Stimulated activated CD8-positive, alpha-beta memory T cell treated with anti-CD3 and anti-CD28 coated beads, Interleukin-12 subunit alpha, Interleukin-12 subunit beta, amount 100 ng/mL, for 4 hours (primary cell): ENCODE measurements around the gene RAB24.
"Not testable (repeated sequence)": the region's sequence is repeated elsewhere in the genome, so short reads cannot be mapped to it uniquely, and the experiment has no call there.

Experiments used
- DNase-seq: peaks from one replicate; pipeline ENCODE4 v3.0.0-alpha.2; 2020; ENCODE audit warnings: low read depth

Gene RAB24

DNA sequence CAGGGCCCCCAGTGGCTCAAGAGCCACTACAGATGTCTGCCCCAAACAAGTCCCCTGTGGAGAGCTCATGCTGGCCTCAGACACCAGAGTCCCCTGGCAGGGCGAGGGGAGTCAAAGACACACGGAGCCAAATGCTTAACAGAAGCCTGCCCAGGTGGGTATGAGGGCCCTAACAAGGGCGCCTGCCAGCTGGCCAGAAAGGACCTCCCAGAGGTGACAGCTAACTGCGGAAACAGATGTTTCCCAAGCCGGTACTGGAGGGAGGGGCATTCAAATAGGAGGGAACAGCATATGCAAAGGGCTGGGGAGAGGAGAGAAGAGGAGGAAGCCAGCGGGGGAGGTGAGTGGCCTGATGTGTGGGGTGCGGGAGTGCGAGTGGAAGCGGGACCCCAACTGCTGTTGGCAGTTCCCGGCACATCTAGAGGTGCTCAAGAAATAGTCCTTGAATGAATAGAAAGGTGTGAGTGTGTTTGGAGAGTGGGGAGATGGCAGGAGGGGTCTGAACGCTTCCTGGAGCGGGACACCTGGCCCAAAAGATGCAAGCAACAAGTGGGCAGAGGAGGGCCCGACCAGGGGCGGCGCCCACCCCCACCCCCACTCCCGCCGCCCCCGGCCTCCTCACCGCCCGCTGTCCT lies 7.4 kb upstream of the RAB24 start:
- no peak for DNase-seq

DNA sequence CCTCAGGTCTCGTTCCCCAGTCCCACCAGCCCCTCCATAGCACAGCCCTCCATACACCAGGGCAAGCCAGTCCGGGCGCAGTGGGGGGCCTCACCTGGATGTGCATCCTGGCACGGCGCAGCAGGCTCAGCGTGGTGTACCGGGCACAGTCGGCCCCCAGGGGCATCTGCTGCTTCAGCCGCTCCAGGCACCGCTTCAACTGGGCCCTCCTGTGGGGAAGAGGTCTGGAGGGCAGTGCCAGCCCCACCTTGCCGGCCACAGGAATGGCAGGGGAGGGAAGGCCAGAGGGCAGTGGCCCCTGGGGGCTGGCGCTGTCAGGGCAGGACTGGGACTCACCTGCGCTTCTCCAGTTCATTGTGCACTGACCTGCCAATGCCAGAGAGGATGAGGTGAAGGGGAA lies 6.8 kb upstream of the RAB24 start:
- DNase-seq: no peak

DNA sequence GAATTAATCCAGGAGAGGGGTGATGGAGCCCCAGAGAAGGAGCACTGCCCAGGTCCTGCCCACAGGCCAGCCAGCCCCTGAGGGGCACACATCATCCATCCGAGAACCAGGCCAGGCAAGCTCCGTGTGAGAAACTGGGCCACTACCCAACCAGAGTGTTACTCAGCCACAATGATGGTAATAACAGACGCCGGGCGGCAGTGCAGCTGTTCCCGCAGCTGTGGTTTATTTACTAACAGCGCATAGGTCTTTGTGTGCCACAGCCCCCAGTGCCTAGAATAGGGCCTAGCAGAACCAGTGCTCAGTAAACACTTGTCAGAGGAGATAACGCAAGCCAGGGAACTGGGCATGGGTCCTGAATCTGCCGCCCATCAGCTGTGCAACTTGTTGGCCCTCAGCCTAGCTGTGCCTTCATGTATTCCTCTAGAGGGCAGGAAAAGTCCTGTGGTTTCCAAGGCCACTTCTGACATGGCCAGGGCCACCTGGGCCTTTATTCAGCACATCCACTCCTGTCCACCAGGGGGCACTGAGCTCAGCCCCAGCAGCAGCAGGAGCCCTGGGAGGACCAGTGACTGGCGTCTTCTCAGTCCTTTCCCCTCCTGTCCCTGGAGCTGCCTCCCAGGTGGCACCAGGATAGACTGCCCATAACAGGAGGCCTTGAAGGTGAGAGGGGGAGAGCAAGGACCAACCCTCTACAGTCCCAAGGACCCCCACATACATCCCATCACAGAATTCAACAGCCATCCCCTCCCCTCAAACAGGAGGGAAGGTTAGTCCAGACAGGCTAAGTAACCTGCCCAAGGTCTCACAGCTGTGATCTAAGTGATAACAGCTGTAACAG lies 6.1 kb upstream of the RAB24 start:
- DNase-seq: no peak

DNA sequence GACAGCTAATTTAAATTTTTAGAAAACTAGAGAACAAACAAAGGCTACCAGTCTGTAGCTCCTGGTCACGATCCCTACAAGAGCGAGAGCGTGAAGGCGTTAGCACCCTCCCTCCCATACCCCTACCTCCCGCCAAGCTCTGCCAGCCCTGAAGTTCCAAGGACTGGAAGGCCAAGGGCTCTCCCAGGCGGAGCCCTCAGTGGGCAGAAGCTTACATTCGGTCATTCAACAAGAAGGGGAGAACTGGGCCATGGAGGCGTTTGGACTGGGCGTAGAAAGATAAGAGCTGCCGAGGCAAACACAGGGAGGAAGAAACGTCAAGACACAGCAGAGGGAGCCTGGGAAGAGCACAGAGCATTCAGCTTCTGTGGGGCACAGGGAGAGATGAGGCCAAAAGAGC lies 5.2 kb upstream of the RAB24 start:
- DNase-seq: no peak

DNA sequence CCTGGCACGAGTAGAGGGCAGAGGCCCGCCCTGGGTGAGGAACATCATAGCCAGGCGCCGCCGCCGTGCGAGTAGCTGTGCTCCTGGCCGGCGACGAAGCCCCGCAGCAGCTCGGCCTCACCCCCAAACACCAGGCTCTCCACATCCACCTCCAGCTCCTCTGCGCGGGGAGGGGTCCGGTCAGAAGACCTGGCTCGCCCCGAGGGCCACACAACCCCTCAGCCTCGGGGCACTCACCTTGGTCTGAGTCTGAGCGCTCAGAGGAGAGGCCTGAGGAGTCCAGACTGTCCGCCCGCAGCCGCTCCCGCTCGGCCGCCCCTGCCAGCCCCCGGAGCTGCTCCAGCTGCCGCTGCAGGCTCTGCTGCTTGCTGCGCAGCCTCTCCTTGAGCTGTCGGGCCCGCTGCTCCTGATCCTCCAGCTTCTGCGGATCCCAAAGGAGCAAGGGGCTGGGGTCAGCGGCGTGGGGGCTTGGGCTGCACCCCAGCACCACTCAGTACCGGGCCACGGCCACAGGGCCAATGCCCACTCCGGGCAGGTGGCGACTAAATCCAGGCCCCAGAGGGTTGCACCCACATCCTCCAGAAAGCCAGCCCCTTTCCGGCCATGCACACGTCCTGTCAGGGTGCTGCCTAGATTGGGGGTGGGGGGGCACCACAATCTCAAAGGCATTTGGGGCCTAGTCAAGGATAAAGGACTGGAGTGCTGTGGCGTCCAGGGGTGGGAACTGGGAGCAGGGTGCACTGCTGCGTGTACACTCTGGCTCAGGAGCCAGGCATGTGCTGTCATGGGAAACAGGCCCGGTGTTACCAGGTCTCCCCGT lies 4.2 kb upstream of the RAB24 start:
- DNase-seq: no peak

DNA sequence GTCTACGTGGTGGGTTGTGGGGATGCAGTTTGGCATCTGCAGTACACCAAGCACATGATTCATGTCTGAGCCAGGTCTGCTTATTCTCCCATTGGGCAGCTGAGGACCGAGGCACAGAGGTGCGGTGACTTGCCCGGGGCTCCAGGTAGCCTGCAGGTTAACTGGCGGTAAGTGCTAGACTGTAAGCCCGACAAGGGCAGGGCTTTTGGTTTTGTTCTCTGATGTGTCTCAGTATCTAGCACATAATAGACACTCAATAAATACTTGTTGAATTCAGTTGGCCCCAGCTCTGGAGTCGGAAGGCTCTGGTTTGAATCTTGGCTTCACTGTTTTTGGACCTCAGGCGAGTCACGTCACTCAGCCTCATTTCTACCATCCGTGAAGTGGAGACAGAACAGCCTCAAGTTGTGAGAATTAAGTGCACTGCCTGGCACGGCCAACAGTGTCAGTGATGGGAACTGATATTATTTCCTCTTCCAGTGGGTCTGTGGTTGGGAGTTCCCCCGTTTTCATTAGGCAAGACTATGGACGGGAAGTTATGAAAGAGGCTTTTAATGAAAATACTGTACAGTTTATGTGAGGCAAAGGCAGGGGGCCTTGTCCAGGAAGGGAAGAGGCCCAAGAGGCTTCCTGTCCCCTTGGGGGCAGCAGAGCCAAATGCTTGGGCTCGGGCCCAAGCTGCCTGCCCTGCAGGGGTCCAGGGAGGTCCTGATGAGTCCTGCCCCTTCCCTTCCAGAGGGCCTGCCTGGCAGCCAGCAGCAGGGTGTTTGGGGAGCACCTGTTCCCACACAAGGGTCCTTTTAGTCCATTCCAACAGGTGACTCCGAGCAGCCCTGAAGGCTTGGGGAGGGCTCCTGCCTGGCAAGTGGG lies 3.4 kb upstream of the RAB24 start:
- DNase-seq: no peak

DNA sequence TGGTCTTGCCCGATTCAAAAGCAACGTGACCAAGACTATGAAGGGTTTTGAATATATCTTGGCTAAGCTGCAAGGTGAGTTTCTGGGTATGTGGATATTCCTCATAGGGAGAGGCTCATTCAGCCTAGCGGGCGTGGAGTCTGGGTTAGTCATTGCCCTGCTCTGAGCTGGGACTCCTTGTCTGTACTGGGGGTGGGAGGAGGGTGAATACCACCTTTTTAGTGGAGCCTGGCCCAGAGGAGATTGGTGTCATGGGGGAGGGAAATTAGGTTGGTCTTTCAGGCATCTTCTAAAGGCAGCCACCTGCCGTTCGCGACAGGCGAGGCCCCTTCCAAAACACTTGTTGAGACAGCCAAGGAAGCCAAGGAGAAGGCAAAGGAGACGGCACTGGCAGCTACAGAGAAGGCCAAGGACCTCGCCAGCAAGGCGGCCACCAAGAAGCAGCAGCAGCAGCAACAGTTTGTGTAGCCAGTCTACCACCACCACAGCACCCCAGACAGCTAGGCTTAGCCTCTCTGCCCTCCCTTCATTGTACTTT lies 2.7 kb upstream of the RAB24 start:
- DNase-seq: not testable (repeated sequence)

DNA sequence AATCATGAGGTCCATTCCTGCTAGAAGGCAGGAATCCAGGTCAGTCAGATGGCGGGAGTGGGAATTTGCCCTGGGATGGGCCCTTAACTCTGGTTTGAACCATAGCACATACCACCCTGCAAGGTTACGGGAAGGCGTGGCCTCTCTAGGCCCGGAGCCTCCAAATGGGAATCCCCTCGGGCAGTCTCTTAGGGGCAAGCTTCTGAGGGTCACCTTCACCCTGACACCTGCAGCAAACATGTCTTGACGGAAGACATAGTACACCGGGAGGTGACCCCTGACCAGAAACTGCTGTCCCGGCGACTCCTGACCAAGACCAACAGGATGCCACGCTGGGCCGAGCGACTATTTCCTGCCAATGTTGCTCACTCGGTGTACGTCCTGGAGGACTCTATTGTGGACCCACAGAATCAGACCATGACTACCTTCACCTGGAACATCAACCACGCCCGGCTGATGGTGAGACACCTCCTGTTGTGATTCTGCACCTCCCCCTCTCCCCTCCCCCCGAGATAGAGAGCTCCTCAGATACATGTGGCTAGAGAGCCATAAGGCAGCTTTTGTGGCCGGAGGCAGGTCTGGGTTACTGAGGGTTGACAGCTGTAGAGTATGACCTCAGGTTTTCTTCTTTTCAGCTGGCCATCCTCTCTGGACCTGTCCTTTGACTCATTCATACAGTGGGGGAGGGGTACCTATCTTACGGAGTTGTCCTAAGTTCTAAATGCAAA lies 1.0 kb upstream of the RAB24 start:
- DNase-seq: no peak

DNA sequence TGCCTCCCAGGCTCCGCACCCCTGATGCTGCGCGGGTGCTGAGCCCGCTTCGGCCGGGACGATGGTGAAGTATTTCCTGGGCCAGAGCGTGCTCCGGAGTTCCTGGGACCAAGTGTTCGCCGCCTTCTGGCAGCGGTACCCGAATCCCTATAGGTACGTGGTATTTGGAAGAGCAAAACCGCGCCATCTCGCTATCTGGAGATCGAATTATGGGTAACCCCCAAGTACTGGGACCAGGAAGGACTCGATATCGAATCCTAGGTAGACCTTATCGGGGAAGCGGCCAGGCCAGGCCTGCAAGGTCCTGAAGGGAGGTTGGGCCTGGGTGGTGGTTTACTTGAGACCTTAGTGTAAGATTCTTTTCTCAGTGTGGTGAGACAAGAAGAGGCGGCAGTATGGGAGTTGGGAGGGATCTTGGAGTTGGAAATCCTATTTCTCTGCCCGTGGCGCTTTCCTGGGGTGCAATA lies 439 bp upstream of the RAB24 start:
- DNase-seq: no peak

DNA sequence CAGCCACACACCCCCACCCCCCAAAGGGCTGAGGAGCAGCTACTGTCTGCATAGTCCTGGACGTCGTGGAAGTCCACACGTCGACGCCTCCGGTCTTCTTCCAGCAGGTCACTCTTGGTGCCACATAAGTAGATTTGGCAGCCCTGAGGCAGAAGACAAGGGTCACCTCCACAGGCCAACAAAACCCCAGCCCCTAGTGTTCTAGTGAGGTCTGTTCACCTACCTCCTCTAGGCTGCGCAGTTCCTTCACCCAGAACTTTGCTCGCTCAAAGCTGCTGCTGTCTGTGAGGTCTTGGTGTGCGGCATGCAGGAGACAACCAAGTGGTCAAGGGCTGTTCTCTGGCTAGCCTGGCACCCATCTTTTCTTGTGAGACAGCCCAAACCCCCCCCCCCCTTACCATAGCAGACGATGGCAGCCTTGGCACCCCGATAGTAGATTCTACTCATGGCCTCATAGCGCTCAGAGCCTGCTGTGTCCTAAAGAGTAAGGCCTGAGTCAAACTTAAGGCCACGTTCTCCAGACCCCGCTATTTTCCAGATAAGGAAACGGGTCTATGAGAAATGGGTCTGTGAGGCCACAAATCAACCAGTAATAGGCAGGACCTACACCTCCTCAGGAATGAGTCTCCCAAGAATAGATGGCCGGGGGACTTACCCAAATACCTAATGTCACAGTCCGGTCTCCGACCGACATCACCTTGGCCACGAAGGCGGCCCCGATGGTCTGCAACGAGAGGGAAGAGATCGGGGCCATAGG lies 987 bp downstream of the RAB24 start:
- no peak for DNase-seq

DNA sequence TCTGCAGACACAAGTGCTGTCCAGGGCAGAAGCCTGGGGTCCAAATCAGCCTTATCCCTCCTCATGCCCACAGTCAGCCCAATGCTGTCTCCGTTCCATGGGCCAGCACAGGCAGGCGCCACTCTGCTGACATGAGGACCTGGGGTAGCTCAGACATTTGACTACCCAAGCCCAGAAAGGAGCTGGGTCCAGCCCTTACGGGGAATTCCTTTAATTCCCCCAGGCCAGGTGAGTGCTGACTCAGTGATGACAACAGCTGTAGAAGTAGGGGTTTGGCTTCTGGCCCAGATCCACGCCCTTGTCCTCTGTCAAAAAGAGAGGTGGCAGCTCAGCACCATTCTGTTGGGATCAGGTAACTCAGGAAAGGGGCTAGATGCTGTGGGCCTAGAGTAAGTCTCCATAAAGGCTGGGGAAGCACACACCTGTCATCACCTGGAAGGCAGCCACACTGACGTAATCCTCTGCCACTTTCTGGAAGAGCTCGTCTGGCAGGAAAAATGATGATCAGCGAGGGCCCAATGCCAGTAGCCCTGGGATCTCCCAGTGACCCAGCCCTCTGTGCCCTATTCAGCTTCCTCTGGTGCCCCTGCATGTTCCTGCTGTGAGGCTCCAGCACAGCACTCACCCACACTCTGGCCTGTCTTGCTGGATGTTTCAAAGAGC lies 1.9 kb downstream of the RAB24 start:
- no peak for DNase-seq

DNA sequence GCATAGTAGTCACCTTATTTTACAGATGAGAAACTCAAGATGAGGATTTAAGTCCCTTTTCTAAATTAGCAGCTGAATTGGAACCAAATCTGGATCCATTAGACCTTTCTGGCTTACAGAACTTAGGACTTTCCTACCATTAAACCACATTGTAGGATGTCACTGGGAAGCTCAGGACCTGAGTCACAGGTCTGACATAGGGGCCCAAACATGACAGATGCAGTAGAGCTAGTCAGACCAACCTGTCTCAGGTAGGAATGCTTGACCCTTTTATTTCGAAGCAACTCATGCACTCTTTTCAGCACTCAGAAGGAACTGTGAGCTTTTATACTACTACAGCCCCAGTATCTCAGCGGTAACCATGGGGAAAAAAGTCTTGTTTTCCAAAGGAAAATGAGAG lies 2.6 kb downstream of the RAB24 start:
- no peak for DNase-seq

DNA sequence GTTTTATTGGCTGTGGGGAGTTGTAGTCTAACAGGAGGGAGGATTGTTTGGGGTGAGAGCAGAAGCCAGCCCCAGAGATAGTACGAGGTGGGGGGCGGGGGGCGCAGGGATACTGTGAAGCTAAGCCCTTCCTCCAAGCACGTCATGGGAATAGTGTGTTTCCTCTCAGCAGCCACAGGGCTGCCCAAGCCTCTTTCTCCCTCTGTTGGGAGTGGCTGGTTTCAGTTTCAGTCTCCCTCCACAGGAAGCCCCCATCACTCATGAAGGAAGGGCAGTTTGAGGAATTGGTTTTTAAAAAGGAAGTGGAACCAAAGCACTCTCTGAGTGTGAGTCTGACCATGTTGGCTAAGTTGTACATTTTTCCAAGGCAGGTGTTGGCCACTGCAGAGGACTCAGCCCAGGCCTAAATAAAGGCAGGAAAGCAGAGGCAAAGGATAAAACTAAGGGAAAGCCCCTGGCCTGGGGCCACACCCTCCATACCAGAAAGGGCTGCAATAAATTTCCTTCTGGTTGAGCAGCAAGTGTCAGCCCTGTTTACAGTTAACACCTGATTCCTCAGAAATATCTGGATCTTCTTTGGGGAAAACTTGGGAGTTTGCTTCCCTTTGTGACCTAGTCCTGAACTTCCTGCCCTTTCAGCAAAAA lies 3.2 kb downstream of the RAB24 start:
- peak; percentile 47 for DNase-seq

DNA sequence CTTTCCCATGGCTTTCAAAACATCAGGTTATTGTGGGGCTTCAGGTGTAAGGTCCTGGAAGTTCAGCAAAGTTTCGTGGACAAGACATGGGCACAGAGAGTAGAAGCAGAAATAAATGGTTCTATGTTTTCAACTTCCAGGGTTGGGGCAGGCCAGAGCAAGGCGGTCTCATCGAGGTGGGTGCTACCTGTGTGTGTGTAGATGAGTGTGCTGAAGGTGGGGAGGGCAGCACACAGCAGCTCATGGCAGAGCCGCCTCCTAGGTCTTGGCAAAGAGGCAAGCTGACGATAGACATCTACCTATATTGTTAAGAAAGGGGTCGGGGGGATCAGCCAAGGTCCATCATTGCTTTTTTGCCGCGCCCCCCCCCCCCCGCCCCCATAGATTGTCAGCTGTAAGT lies 3.8 kb downstream of the RAB24 start:
- DNase-seq: no peak

DNA sequence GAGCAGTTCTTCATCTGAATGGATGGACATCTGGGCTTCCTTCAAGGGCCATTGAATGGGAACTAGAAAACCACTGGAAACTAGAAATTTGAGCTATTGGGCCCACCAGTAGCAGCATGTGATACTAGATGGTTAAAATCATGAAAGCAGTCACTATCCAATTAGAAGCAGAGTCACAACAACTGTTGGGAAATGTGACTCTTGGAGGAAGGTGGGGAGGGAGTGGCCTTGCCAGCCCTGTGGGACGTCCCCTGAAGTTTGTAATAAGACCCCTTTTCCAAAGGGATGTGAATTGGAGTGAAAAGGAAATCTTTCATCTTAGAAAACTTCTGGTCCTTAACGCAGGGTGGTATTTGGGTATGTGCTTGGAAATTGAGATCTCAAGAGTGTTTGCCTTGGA lies 5.6 kb downstream of the RAB24 start:
- no peak for DNase-seq

DNA sequence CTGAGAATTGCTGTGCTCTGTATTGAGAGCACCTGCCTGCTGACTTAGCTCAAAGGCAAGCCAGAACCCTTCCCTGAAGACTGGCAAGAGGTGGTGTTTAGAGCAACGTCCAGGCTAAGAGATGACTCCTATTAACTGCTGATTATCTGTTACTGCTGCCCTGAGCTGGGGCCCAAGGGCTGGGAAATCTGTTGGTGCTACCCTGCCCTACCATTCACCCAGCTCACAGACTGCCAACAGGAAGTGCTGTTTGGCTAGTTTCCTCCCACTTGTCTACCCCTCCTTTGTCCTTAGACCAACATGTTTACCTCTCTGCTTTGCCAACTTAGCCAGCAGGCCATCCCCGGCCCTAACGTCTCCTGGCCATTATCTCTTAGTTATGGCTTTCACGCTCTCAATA lies 6.9 kb downstream of the RAB24 start:
- no peak for DNase-seq

DNA sequence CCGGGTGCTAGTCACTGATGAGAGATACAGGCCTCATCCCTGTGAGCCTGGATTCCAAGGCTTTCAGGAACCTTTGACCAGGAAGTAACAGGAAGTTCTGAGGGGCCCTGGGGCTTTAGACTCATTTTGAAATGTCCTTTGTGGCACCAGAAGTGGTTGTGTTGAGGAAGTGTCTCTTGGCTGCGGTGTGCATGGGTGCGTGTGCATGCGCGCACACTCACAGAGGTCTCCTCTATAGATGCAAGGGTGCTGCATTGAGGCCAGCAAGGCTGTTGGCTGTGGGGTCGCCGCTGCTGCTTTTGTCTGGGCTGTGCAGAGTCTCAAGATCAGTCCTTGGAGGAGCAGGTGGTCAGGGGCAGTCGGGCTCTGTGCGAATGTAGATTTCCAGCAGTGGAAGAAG lies 7.6 kb downstream of the RAB24 start:
- no peak for DNase-seq

DNA sequence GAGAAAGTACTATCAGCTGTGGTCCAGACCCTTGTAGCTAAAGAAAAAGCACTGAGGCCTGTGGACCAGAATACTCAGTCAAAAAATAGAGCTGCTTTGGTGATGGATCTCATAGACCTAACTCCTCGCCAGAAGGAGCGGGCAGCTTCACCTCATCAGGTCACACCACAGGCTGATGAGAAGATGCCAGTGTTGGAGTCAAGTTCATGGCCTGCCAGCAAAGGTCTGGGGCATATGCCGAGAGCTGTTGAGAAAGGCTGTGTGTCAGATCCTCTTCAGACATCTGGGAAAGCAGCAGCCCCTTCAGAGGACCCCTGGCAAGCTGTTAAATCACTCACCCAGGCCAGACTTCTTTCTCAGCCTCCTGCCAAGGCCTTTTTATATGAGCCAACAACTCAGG lies 8.9 kb downstream of the RAB24 start:
- no peak for DNase-seq
